A673 (cell line): ENCODE results near the gene PERM1.

ENCODE experiments used
- CTCF ChIP-seq: fragments of 300-800, 200-600 bp; sonication (generic); conservative IDR thresholded peaks from 2 replicates; pipeline ENCODE4 v1.5.1; 2017; ENCODE audit warnings: low read depth, mild to moderate bottlenecking, antibody characterized with exemption, low read length, moderate library complexity, mixed read lengths
- EZH2 ChIP-seq: fragments of 200-600 bp; sonication (generic); IDR thresholded peaks from 2 replicates; pipeline ENCODE4 v1.6.1; 2017; ENCODE audit warnings: borderline replicate concordance, low read depth, mild to moderate bottlenecking, mixed read lengths, antibody characterized with exemption, low read length; ENCODE audit not compliant: poor library complexity, severe bottlenecking

- TF ChIP-seq CTCF (no peak; the same call in 1 of the 2 replicates), EZH2 (no peak)
Measured at GRCh38 chr1:928825-929661, 52.9 kb downstream of the PERM1 start.
